ENCODE data around the gene FOXJ3. TPM values are rescaled to one million over a fixed set of nuclear protein-coding genes. Genes with fewer than 3 reads are reported as not detected.
A peak's percentile ranks its signal among the peaks of the same experiment; 100 is the strongest.

Gene FOXJ3
- total and polyA plus RNA-seq, 8 donors = 39.6 to 65.2 (median 57.0) TPM

GRCh38 chr1:42150651-42151050 lies 184.4 kb downstream of the FOXJ3 start:
- ATAC-seq (no peak), DNase-seq (no peak)
- Histone ChIP-seq H3K4me1 (peaks cover 0 to 5% of the 10 kb centered on the region in 2 donors), H3K27ac (no peak overlapping the region), H3K27me3 (peaks cover 0 to 11% of the 10 kb centered on the region in 2 donors), H3K36me3 (no peaks in the 10 kb centered on the region), H3K9me3 (no peaks in the 10 kb centered on the region), H3K4me3 (no peak overlapping the region)
- TF ChIP-seq CTCF (IDR thresholded peaks at IDR 0.05) = no peak
- intact Hi-C loops (cut with DNase I) = no loop called here

DNA sequence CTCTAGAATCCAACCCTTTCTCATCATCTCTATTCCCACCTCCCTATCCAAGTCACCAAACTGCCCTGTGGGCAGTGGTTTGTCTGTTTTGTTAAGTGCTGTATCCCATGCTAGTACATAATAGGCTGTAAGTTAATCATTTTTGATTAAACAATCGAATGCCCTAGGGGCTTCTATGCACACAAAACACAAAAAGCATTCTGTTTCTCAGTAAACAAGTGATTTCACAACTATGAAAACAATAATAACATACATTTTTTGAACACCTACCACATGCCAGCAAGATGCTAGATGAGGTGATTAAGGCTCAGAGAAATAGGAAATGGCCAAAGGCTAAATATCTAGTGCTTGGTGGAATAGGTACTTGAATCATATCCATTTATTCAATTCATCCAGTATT lies 186.9 kb downstream of the FOXJ3 start:
- Histone ChIP-seq H3K27me3 (peaks cover 0 to 27% of the 10 kb centered on the region in 2 donors), H3K36me3 (no peaks in the 10 kb centered on the region), H3K27ac (no peak overlapping the region), H3K4me1 (peaks cover 0 to 5% of the 10 kb centered on the region in 2 donors), H3K9me3 (no peaks in the 10 kb centered on the region), H3K4me3 (no peak overlapping the region)
- ATAC-seq (no peak), DNase-seq (no peak)
- intact Hi-C loops (cut with DNase I) = no loop called here
- no peak for TF ChIP-seq CTCF (IDR thresholded peaks at IDR 0.05)

- no peak overlapping the region for H3K4me3 ChIP-seq
- DNase-seq = peak in 2 of 4 donors; percentile 73 to 78
- H3K27me3 ChIP-seq = peaks cover 0 to 27% of the 10 kb centered on the region in 2 donors
- H3K4me1 ChIP-seq = peaks cover 0 to 5% of the 10 kb centered on the region in 2 donors
- intact Hi-C loops (cut with DNase I) = no loop called here
- peak; percentile 74 to 76 for TF ChIP-seq CTCF (IDR thresholded peaks at IDR 0.05)
- no peaks in the 10 kb centered on the region for H3K9me3 ChIP-seq
- H3K27ac ChIP-seq = no peak overlapping the region
- H3K36me3 ChIP-seq = no peaks in the 10 kb centered on the region
- ATAC-seq = peak; percentile 94
Observed at GRCh38 chr1:42146626-42147320, 188.3 kb downstream of the FOXJ3 start.

DNA sequence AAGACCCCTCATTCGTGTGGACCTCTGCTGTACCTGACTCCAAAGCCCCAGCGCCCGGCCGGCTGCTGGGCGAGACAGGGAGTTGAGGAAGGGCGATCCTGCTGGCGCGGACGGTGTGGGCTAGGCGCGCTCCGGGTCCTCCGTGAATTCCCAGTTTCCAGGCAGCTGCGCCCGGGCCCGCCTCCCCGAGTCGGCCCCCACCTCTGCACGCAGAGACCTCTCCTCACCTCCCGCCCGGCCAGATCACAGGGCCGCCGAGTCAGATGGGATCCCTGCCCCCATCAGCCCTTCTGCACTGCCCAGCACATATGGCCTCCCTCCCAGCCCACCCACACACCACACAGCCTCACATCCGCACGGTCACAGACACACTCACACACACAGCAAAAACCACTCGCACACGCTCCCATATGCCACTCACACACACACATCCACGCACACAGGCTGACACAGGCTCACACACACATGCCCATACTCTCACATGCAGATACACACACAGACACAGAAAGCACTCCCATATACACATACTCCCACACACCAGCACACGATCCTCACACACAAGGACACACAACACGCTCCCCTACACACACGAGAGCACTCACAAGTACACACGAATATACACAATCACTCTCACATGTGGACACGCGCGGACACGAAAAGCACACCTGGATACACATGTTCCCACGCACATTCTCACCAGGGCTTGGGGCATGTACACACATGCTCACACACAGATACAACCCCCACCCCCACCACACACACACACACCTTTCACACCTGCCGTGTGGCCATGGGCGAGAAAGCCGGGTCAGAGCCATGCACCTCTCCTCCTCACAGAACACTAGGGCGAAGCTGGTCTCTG lies 189.0 kb downstream of the FOXJ3 start:
- intact Hi-C loops (cut with DNase I) = no loop called here
- ATAC-seq = no peak

More for the DNA sequence above, 189.0 kb downstream of the FOXJ3 start:
- Histone ChIP-seq H3K27ac (no peak overlapping the region), H3K4me1 (peaks cover 0 to 5% of the 10 kb centered on the region in 2 donors), H3K9me3 (no peaks in the 10 kb centered on the region), H3K4me3 (no peak overlapping the region), H3K36me3 (no peaks in the 10 kb centered on the region), H3K27me3 (peaks cover 0 to 27% of the 10 kb centered on the region in 2 donors)
- DNase-seq = peak in 1 of 4 donors; percentile 78
- TF ChIP-seq CTCF (IDR thresholded peaks at IDR 0.05) = no peak

Measured in left lung (tissue), 10 donors.